BLaER1 (cell line): Measurements from ENCODE around the gene POFUT2.
A peak's percentile ranks its signal among the peaks of the same experiment; 100 is the strongest.

Experiments used
- H3K27ac ChIP-seq: shearing (Covaris generic); formaldehyde crosslinking; 2 replicates; pipeline ENCODE4 v1.8.1; 2022
- H3K27me3 ChIP-seq: shearing (Covaris generic); formaldehyde crosslinking; 2 replicates; pipeline ENCODE4 v1.8.1; 2022
- H3K36me3 ChIP-seq: shearing (Covaris generic); formaldehyde crosslinking; 2 replicates; pipeline ENCODE4 v1.8.1; 2022
- H3K4me1 ChIP-seq: shearing (Covaris generic); formaldehyde crosslinking; 2 replicates; pipeline ENCODE4 v1.8.1; 2022
- H3K4me2 ChIP-seq: shearing (Covaris generic); formaldehyde crosslinking; 2 replicates; pipeline ENCODE4 v1.8.1; 2022
- H3K4me3 ChIP-seq: shearing (Covaris generic); formaldehyde crosslinking; 2 replicates; pipeline ENCODE4 v1.8.1; 2022
- H3K9ac ChIP-seq: shearing (Covaris generic); formaldehyde crosslinking; 2 replicates; pipeline ENCODE4 v1.8.1; 2022
- H3K9me3 ChIP-seq: shearing (Covaris generic); formaldehyde crosslinking; 2 replicates; pipeline ENCODE4 v1.8.1; 2022
- H4K20me1 ChIP-seq: shearing (Covaris generic); formaldehyde crosslinking; 2 replicates; pipeline ENCODE4 v1.8.1; 2022
- Cebpa-rat ChIP-seq: shearing (Covaris generic); IDR thresholded peaks from 2 replicates; pipeline ENCODE4 v1.8.1; 2022

Gene POFUT2

GRCh38 chr21:45279446-45280177, 8.1 kb downstream of the POFUT2 start:
- Histone ChIP-seq H3K27me3 (no peaks in the 10 kb centered on the region), H3K27ac (no peak overlapping the region), H4K20me1 (peaks cover 42% of the 10 kb centered on the region), H3K9me3 (peaks cover 4% of the 10 kb centered on the region; the same call in 1 of the 2 replicates), H3K4me1 (peaks cover 38% of the 10 kb centered on the region), H3K4me2 (no peak overlapping the region), H3K36me3 (peaks cover 86% of the 10 kb centered on the region), H3K9ac (no peak overlapping the region), H3K4me3 (no peak overlapping the region)
- TF ChIP-seq Cebpa-rat: no peak

- Histone ChIP-seq H3K4me1 (peaks cover 32% of the 10 kb centered on the region), H3K9me3 (peaks cover 12% of the 10 kb centered on the region; the same call in 1 of the 2 replicates), H3K4me3 (no peak overlapping the region), H3K4me2 (no peak overlapping the region), H3K36me3 (peaks cover 88% of the 10 kb centered on the region), H3K27ac (no peak overlapping the region), H3K9ac (no peak overlapping the region), H4K20me1 (peaks cover 31% of the 10 kb centered on the region), H3K27me3 (no peaks in the 10 kb centered on the region)
- TF ChIP-seq Cebpa-rat: no peak
Measured at GRCh38 chr21:45278156-45278911, 9.4 kb downstream of the POFUT2 start.

GRCh38 chr21:45277101-45278045, 10.3 kb downstream of the POFUT2 start:
- H3K9me3 ChIP-seq: peaks cover 22% of the 10 kb centered on the region
- TF ChIP-seq Cebpa-rat: no peak
- H3K36me3 ChIP-seq: peaks cover 93% of the 10 kb centered on the region
- H3K27ac ChIP-seq: no peak overlapping the region
- no peak overlapping the region for H3K4me2 ChIP-seq
- H3K4me3 ChIP-seq: no peak overlapping the region
- peaks cover 25% of the 10 kb centered on the region for H3K4me1 ChIP-seq
- H3K9ac ChIP-seq: no peak overlapping the region
- peaks cover 25% of the 10 kb centered on the region for H4K20me1 ChIP-seq
- no peaks in the 10 kb centered on the region for H3K27me3 ChIP-seq

GRCh38 chr21:45276596-45276995, 11.1 kb downstream of the POFUT2 start:
- Histone ChIP-seq H3K27me3 (no peaks in the 10 kb centered on the region), H4K20me1 (peaks cover 17% of the 10 kb centered on the region; the same call in 1 of the 2 replicates), H3K4me3 (no peak overlapping the region), H3K9me3 (peaks cover 30% of the 10 kb centered on the region), H3K9ac (no peak overlapping the region), H3K27ac (no peak overlapping the region), H3K4me2 (no peak overlapping the region), H3K36me3 (peaks cover 93% of the 10 kb centered on the region), H3K4me1 (peaks cover 17% of the 10 kb centered on the region)
- TF ChIP-seq Cebpa-rat: no peak

- Histone ChIP-seq H3K9me3 (peaks cover 61% of the 10 kb centered on the region), H3K4me2 (no peak overlapping the region), H3K4me1 (peaks cover 26% of the 10 kb centered on the region), H3K4me3 (peak overlapping the region; percentile 8; the same call in 1 of the 2 replicates), H4K20me1 (peaks cover 8% of the 10 kb centered on the region; the same call in 1 of the 2 replicates), H3K36me3 (peaks cover 84% of the 10 kb centered on the region), H3K27ac (no peak overlapping the region), H3K27me3 (no peaks in the 10 kb centered on the region), H3K9ac (no peak overlapping the region)
- no peak for TF ChIP-seq Cebpa-rat
Measured at GRCh38 chr21:45270306-45270821, 17.3 kb downstream of the POFUT2 start.

GRCh38 chr21:45269861-45270260, 17.8 kb downstream of the POFUT2 start:
- Histone ChIP-seq H3K4me3 (no peak overlapping the region), H3K9me3 (peaks cover 59% of the 10 kb centered on the region), H3K4me2 (no peak overlapping the region), H3K36me3 (peaks cover 84% of the 10 kb centered on the region), H3K27me3 (no peaks in the 10 kb centered on the region), H3K9ac (no peak overlapping the region), H3K4me1 (peaks cover 26% of the 10 kb centered on the region), H4K20me1 (peaks cover 8% of the 10 kb centered on the region; the same call in 1 of the 2 replicates), H3K27ac (no peak overlapping the region)
- TF ChIP-seq Cebpa-rat: no peak

- peak overlapping the region; percentile 82 for H3K27ac ChIP-seq
- H3K27me3 ChIP-seq: no peaks in the 10 kb centered on the region
- H4K20me1 ChIP-seq: peaks cover 8% of the 10 kb centered on the region; the same call in 1 of the 2 replicates
- TF ChIP-seq Cebpa-rat: no peak
- peak overlapping the region; percentile 55; the same call in 1 of the 2 replicates for H3K9ac ChIP-seq
- peaks cover 77% of the 10 kb centered on the region for H3K36me3 ChIP-seq
- H3K4me1 ChIP-seq: peaks cover 21% of the 10 kb centered on the region
- peak overlapping the region; percentile 69 for H3K4me2 ChIP-seq
- H3K4me3 ChIP-seq: no peak overlapping the region
- H3K9me3 ChIP-seq: peaks cover 39% of the 10 kb centered on the region
Measured at GRCh38 chr21:45267390-45267760, 20.3 kb downstream of the POFUT2 start.

GRCh38 chr21:45266518-45267389, 20.9 kb downstream of the POFUT2 start:
- no peak for TF ChIP-seq Cebpa-rat
- peak overlapping the region; percentile 82 for H3K27ac ChIP-seq
- peaks cover 8% of the 10 kb centered on the region; the same call in 1 of the 2 replicates for H4K20me1 ChIP-seq
- H3K36me3 ChIP-seq: peaks cover 71% of the 10 kb centered on the region
- H3K4me3 ChIP-seq: peak overlapping the region; percentile 31; the same call in 1 of the 2 replicates
- H3K9ac ChIP-seq: peak overlapping the region; percentile 55; the same call in 1 of the 2 replicates
- H3K27me3 ChIP-seq: no peaks in the 10 kb centered on the region
- peak overlapping the region; percentile 69 for H3K4me2 ChIP-seq
- H3K9me3 ChIP-seq: peaks cover 33% of the 10 kb centered on the region
- peaks cover 21% of the 10 kb centered on the region for H3K4me1 ChIP-seq
